Gastrocnemius medialis (tissue), 4 donors: ENCODE results near the gene CACNA1C. TPM values are rescaled to one million over a fixed set of nuclear protein-coding genes. Genes with fewer than 3 reads are reported as not detected.

ENCODE experiments used
- ATAC-seq, 2 donors: fragments of 150-250 bp; one replicate each; pipeline ENCODE4 v1.9.1; 2016
- DNase-seq, 2 donors: peaks; one replicate each; pipeline ENCODE4 v3.0.0-alpha.2; 2019
- H3K27ac ChIP-seq, 4 donors: fragments of 200-600 bp; sonication (generic); 1 replicate in 1 of 4; 2 replicates in 3 of 4; pipeline ENCODE4 v1.5.1; 2016 to 2018; ENCODE audit warnings: mild to moderate bottlenecking in 2 of 4, moderate library complexity in 1 of 4
- H3K27me3 ChIP-seq, 3 donors: fragments of 200-600 bp; sonication (generic) in 2 of 3; 1 replicate in 1 of 3; 2 replicates in 2 of 3; pipeline versions ENCODE4 v1.5.1 to v1.6.0; 2016 to 2019; ENCODE audit warnings: mild to moderate bottlenecking in 1 of 3, moderate library complexity in 1 of 3
- H3K36me3 ChIP-seq, 2 donors: fragments of 200-600 bp; sonication (generic) in 1 of 2; one replicate each; pipeline ENCODE4 v1.5.1; 2017 to 2018
- H3K4me1 ChIP-seq, 2 donors: fragments of 200-600 bp; sonication (generic) in 1 of 2; one replicate each; pipeline ENCODE4 v1.5.1; 2016 to 2017; ENCODE audit warnings: mild to moderate bottlenecking in 2 of 2
- H3K4me3 ChIP-seq, 4 donors: fragments of 200-600 bp; sonication (generic) in 3 of 4; 1 replicate in 1 of 4; 2 replicates in 3 of 4; pipeline ENCODE4 v1.5.1; 2016 to 2019; ENCODE audit warnings: mild to moderate bottlenecking in 2 of 4
- H3K9me3 ChIP-seq, 3 donors: fragments of 200-600 bp; sonication (generic) in 2 of 3; 1 replicate in 1 of 3; 2 replicates in 2 of 3; pipeline ENCODE4 v1.5.1; 2016 to 2019
- CTCF ChIP-seq, 5 experiments: fragments of 450-650 bp in 3 of 5; fragments of 200-600 bp in 2 of 5; sonication (generic) in 2 of 5; IDR thresholded peaks in 4 of 5; conservative IDR thresholded peaks in 1 of 5; 1 replicate in 4 of 5; 2 replicates in 1 of 5; pipeline ENCODE4 v1.5.1; 2016 to 2019; ENCODE audit warnings: antibody characterized with exemption in 5 of 5, mild to moderate bottlenecking in 3 of 5, moderate library complexity in 3 of 5
- POLR2A ChIP-seq, 2 donors: fragments of 450-650 bp; IDR thresholded peaks; one replicate each; pipeline ENCODE4 v1.6.1; 2017; ENCODE audit warnings: antibody characterized with exemption in 2 of 2, mild to moderate bottlenecking in 2 of 2, moderate library complexity in 2 of 2
- in situ Hi-C, 4 donors: fragments of 200-750 bp; cut with MboI; loops; one replicate each; pipeline versions ENCODE4 v1.15.0 to v1.8.0; 2017; ENCODE audit warnings: low sequenced_read_pairs in 4 of 4
- intact Hi-C: fragments of 100-400 bp; cut with DNase I; formaldehyde crosslinking; loops from one replicate; pipeline ENCODE4 v1.15.1; 2023; ENCODE audit warnings: low total_unique reads
- total RNA-seq, 4 donors: library from RNA; depleted of rRNA; stranded (reverse); fragments of >200 nt; gene quantifications; one replicate each; pipeline versions ENCODE4 v1.1.0 to v1.2.3, GENCODE V29; 2016

Gene CACNA1C
- total RNA-seq, 4 donors from 2014 or later, result 0.80 to 1.8 (median 0.91) TPM

DNA sequence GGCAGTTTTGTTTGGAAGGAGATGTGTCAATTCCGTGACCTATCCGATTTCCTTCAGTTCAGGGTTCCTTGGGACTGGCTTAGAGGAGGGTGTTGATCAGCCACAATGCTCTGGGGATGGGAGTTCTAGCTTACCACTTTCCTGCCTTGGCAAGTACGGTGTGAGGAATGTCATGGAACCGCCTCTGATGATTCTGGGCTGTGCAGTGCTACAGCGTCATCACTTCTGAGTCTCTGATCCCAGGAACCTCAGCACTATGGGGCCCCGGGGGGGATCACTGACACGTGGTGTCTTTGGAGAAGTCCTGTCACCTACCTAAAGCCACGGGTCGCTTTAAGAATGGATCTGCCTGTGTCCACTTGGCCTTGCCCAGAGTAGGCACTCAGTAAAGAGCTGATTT lies 470.5 kb downstream of the CACNA1C start:
- DNase-seq (no peak), ATAC-seq (no peak)
- H3K27ac ChIP-seq, result no peak overlapping the region
- H3K4me1 ChIP-seq, result no peaks in the 10 kb centered on the region
- intact Hi-C loops (no loop called here), in situ Hi-C loops (no loop called here)
- TF ChIP-seq CTCF (IDR thresholded peaks at IDR 0.05 in 4 of 5, conservative IDR thresholded peaks at IDR 0.05 in 1 of 5) (no peak), POLR2A (IDR thresholded peaks at IDR 0.05) (no peak)
- no peaks in the 10 kb centered on the region for H3K9me3 ChIP-seq
- no peaks in the 10 kb centered on the region for H3K27me3 ChIP-seq
- H3K36me3 ChIP-seq, result no peaks in the 10 kb centered on the region
- no peak overlapping the region for H3K4me3 ChIP-seq

GRCh38 chr12:2523844-2524243 lies 471.1 kb downstream of the CACNA1C start:
- intact Hi-C loops (no loop called here), in situ Hi-C loops (no loop called here)
- H3K27me3 ChIP-seq, result no peaks in the 10 kb centered on the region
- no peak overlapping the region for H3K27ac ChIP-seq
- TF ChIP-seq CTCF (IDR thresholded peaks at IDR 0.05 in 4 of 5, conservative IDR thresholded peaks at IDR 0.05 in 1 of 5) (no peak), POLR2A (IDR thresholded peaks at IDR 0.05) (no peak)
- no peaks in the 10 kb centered on the region for H3K9me3 ChIP-seq
- DNase-seq, result no peak
- no peak for ATAC-seq
- H3K36me3 ChIP-seq, result no peaks in the 10 kb centered on the region
- no peaks in the 10 kb centered on the region for H3K4me1 ChIP-seq
- H3K4me3 ChIP-seq, result no peak overlapping the region

DNA sequence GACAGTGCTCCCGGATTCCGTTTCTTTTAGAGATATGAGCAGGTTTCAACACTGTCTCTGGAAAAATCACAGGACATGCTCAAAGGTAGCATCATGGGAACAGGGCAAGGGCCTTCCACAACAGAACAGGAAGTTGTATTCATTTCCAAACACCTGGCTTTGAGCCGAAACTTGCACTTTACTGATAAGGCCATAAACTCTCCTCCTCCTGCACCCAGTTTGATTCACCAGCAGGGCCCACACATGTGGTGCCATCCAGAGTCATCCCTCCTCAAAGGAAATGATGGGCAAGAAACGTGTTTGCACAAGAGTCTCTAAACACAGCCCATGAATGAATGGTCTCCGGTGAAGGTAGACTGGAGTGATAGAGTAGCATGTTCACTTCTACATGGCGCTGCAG lies 473.6 kb downstream of the CACNA1C start:
- Histone ChIP-seq H3K27me3 (no peaks in the 10 kb centered on the region), H3K4me1 (no peaks in the 10 kb centered on the region), H3K36me3 (no peaks in the 10 kb centered on the region), H3K4me3 (no peak overlapping the region), H3K9me3 (no peaks in the 10 kb centered on the region), H3K27ac (no peak overlapping the region)
- TF ChIP-seq POLR2A (IDR thresholded peaks at IDR 0.05) (no peak), CTCF (IDR thresholded peaks at IDR 0.05 in 4 of 5, conservative IDR thresholded peaks at IDR 0.05 in 1 of 5) (no peak)
- in situ Hi-C loops, result no loop called here
- intact Hi-C loops, result no loop called here
- DNase-seq, result no peak
- ATAC-seq, result no peak

DNA sequence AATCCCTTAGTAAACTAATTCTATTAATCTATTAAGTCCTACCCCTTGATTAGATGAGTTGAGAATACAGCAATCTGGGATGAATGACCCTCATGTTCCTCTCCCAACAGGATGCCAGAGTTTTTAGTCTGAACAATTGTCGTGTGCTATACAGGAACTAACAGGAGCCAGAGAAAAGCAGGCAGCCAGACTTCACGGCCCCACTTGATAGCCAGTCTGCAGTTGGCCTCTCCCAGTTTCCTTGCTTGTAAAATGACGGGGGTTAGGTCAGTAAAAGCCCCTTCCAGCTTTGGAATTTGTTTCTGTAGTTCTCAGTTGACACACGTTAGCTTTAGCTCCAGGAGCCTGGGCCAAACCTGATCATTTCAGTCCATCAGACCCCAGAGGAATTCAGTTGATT lies 475.2 kb downstream of the CACNA1C start:
- DNase-seq (no peak), ATAC-seq (no peak)
- TF ChIP-seq POLR2A (IDR thresholded peaks at IDR 0.05) (no peak), CTCF (IDR thresholded peaks at IDR 0.05 in 4 of 5, conservative IDR thresholded peaks at IDR 0.05 in 1 of 5) (no peak)
- Histone ChIP-seq H3K4me3 (no peak overlapping the region), H3K36me3 (no peaks in the 10 kb centered on the region), H3K27ac (no peak overlapping the region), H3K27me3 (no peaks in the 10 kb centered on the region), H3K9me3 (no peaks in the 10 kb centered on the region), H3K4me1 (no peaks in the 10 kb centered on the region)
- in situ Hi-C loops (no loop called here), intact Hi-C loops (no loop called here)

GRCh38 chr12:2529807-2530206 lies 477.0 kb downstream of the CACNA1C start:
- H3K9me3 ChIP-seq, result no peaks in the 10 kb centered on the region
- no peak overlapping the region for H3K4me3 ChIP-seq
- H3K4me1 ChIP-seq, result no peaks in the 10 kb centered on the region
- TF ChIP-seq POLR2A (IDR thresholded peaks at IDR 0.05), result no peak
- TF ChIP-seq CTCF (IDR thresholded peaks at IDR 0.05 in 4 of 5, conservative IDR thresholded peaks at IDR 0.05 in 1 of 5), result no peak
- in situ Hi-C loops, result no loop called here
- no peak overlapping the region for H3K27ac ChIP-seq
- H3K36me3 ChIP-seq, result no peaks in the 10 kb centered on the region
- intact Hi-C loops, result no loop called here
- ATAC-seq (no peak), DNase-seq (no peak)
- no peaks in the 10 kb centered on the region for H3K27me3 ChIP-seq
